ENCODE results near the gene CAMTA1.

GRCh38 chr1:7293702-7294629 lies 508.7 kb downstream of the CAMTA1 start:
- no peak for TF ChIP-seq JUND (IDR thresholded peaks at IDR 0.05; ENCODE audit: borderline replicate concordance, low read depth, low read length)
- TF ChIP-seq JUND (tag; IDR thresholded peaks at IDR 0.05; ENCODE audit: borderline replicate concordance, low read depth, low read length): no peak
- no peak for TF ChIP-seq U2AF1 (optimal IDR thresholded peaks at IDR 0.05; ENCODE audit: low read depth, low read length)
- TF ChIP-seq, protein P1, sequence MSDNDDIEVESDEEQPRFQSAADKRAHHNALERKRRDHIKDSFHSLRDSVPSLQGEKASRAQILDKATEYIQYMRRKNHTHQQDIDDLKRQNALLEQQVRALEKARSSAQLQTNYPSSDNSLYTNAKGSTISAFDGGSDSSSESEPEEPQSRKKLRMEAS (CRISPR knock-in tag; IDR thresholded peaks at IDR 0.05): no peak
- TF ChIP-seq CHD7 (IDR thresholded peaks at IDR 0.05; ENCODE audit: low read depth, low read length): no peak
- TF ChIP-seq USF1 (CRISPR knock-in tag; IDR thresholded peaks at IDR 0.05): no peak
- TF ChIP-seq, protein P2, sequence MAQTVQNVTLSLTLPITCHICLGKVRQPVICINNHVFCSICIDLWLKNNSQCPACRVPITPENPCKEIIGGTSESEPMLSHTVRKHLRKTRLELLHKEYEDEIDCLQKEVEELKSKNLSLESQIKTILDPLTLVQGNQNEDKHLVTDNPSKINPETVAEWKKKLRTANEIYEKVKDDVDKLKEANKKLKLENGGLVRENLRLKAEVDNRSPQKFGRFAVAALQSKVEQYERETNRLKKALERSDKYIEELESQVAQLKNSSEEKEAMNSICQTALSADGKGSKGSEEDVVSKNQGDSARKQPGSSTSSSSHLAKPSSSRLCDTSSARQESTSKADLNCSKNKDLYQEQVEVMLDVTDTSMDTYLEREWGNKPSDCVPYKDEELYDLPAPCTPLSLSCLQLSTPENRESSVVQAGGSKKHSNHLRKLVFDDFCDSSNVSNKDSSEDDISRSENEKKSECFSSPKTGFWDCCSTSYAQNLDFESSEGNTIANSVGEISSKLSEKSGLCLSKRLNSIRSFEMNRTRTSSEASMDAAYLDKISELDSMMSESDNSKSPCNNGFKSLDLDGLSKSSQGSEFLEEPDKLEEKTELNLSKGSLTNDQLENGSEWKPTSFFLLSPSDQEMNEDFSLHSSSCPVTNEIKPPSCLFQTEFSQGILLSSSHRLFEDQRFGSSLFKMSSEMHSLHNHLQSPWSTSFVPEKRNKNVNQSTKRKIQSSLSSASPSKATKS (CRISPR knock-in tag; IDR thresholded peaks at IDR 0.05): no peak
- no peak for TF ChIP-seq SMAD3 (CRISPR knock-in tag; conservative IDR thresholded peaks at IDR 0.05)
- TF ChIP-seq, protein P3, sequence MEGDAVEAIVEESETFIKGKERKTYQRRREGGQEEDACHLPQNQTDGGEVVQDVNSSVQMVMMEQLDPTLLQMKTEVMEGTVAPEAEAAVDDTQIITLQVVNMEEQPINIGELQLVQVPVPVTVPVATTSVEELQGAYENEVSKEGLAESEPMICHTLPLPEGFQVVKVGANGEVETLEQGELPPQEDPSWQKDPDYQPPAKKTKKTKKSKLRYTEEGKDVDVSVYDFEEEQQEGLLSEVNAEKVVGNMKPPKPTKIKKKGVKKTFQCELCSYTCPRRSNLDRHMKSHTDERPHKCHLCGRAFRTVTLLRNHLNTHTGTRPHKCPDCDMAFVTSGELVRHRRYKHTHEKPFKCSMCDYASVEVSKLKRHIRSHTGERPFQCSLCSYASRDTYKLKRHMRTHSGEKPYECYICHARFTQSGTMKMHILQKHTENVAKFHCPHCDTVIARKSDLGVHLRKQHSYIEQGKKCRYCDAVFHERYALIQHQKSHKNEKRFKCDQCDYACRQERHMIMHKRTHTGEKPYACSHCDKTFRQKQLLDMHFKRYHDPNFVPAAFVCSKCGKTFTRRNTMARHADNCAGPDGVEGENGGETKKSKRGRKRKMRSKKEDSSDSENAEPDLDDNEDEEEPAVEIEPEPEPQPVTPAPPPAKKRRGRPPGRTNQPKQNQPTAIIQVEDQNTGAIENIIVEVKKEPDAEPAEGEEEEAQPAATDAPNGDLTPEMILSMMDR (IDR thresholded peaks at IDR 0.05 in 2 of 3, conservative IDR thresholded peaks at IDR 0.05 in 1 of 3; ENCODE audit: insufficient read depth in 2 of 3, low read depth in 1 of 3, low read length in 3 of 3): no peak
- no peak for TF ChIP-seq EP300 (IDR thresholded peaks at IDR 0.05; ENCODE audit: low read length)
- TF ChIP-seq YY1 (IDR thresholded peaks at IDR 0.05; ENCODE audit: borderline replicate concordance in 1 of 3, control insufficient read depth in 1 of 3, extremely low read depth in 1 of 3, insufficient read depth in 3 of 3, insufficient read length in 1 of 3, insufficient replicate concordance in 2 of 3, low read depth in 1 of 3, low read length in 2 of 3): no peak
- no peak for TF ChIP-seq BCOR (IDR thresholded peaks at IDR 0.05)
- no peak for TF ChIP-seq SREBF1 (IDR thresholded peaks at IDR 0.05; ENCODE audit: borderline replicate concordance, low read depth, low read length)
- TF ChIP-seq ZNF644 (tag; IDR thresholded peaks at IDR 0.05; ENCODE audit: low read depth): no peak
- no peak for TF ChIP-seq TCFL5 (CRISPR knock-in tag; conservative IDR thresholded peaks at IDR 0.05)
